Stimulated activated CD8-positive, alpha-beta memory T cell treated with anti-CD3 and anti-CD28 coated beads, Interleukin-15, amount 100 ng/mL, for 48 hours (primary cell): ENCODE results near the gene ARHGAP10.

Source experiments
- DNase-seq, 2 donors: peaks; one replicate each; pipeline ENCODE4 v3.0.0-alpha.2; 2020; ENCODE audit warnings: low read depth in 2 of 2

ARHGAP10 gene

GRCh38 chr4:147731580-147732517 is at the start of gene ARHGAP10:
ARHGAP10 (plus strand) TSS chr4:147732088; CDS start chr4:147732302, 214 bp downstream.
- DNase-seq = peak; percentile 41 to 54

GRCh38 chr4:147682755-147683154 is 49.1 kb upstream of the ARHGAP10 start:
- DNase-seq = no peak

- DNase-seq = no peak
Measured at GRCh38 chr4:147683188-147683591, 48.7 kb upstream of the ARHGAP10 start.

- peak; percentile 84 to 85 for DNase-seq
Measured at GRCh38 chr4:147683717-147684700, 47.9 kb upstream of the ARHGAP10 start, which contains the start of gene PRMT9. PRMT9 (minus strand) TSS chr4:147684163; CDS start chr4:147683987, 176 bp downstream.

GRCh38 chr4:147689067-147689466 is 42.8 kb upstream of the ARHGAP10 start:
- no peak for DNase-seq

- DNase-seq = no peak
Measured at GRCh38 chr4:147691820-147692219, 40.1 kb upstream of the ARHGAP10 start.

- DNase-seq = no peak
Measured at GRCh38 chr4:147693218-147693617, 38.7 kb upstream of the ARHGAP10 start.

GRCh38 chr4:147696866-147697265 is 35.0 kb upstream of the ARHGAP10 start:
- DNase-seq = no peak

GRCh38 chr4:147704846-147705245 is 27.0 kb upstream of the ARHGAP10 start:
- DNase-seq = no peak

- DNase-seq = no peak
Measured at GRCh38 chr4:147707892-147708672, 23.8 kb upstream of the ARHGAP10 start.

- no peak for DNase-seq
Measured at GRCh38 chr4:147709999-147710398, 21.9 kb upstream of the ARHGAP10 start.

- no peak for DNase-seq
Measured at GRCh38 chr4:147714575-147715401, 17.1 kb upstream of the ARHGAP10 start.

- DNase-seq = no peak
Measured at GRCh38 chr4:147717878-147718277, 14.0 kb upstream of the ARHGAP10 start.

- no peak for DNase-seq
Measured at GRCh38 chr4:147723326-147723725, 8.6 kb upstream of the ARHGAP10 start.

- DNase-seq = no peak
Measured at GRCh38 chr4:147724468-147725201, 7.3 kb upstream of the ARHGAP10 start.

- DNase-seq = no peak
Measured at GRCh38 chr4:147725673-147726072, 6.2 kb upstream of the ARHGAP10 start.

- no peak for DNase-seq
Measured at GRCh38 chr4:147727476-147728028, 4.3 kb upstream of the ARHGAP10 start.

- DNase-seq = no peak
Measured at GRCh38 chr4:147730333-147730732, 1.6 kb upstream of the ARHGAP10 start.

GRCh38 chr4:147732518-147733235 is 789 bp downstream of the ARHGAP10 start:
- no peak for DNase-seq
